ENCODE data around the gene DIAPH3. TPM values are rescaled to one million over a fixed set of nuclear protein-coding genes. Genes with fewer than 3 reads are reported as not detected.

DIAPH3 gene
- total and polyA plus RNA-seq, 2 donors (not counting 1 experiment from before 2014, with no cell fraction given): 0.03 to 0.10 TPM

GRCh38 chr13:59790626-59791025 is 373.1 kb downstream of the DIAPH3 start:
- intact Hi-C loops (cut with micrococcal nuclease): no loop called here
- Histone ChIP-seq H3K9ac (ENCODE audit: low read length) (no peak overlapping the region), H3K36me3 (replicated peaks in 1 of 2; ENCODE audit: control extremely low read depth in 1 of 2, control insufficient read depth in 1 of 2, extremely low read depth in 1 of 2, insufficient read depth in 2 of 2, low read length in 1 of 2) (no peaks in the 10 kb centered on the region), H3K4me2 (replicated peaks; ENCODE audit: low read depth, low read length, poor library complexity, severe bottlenecking) (no peak overlapping the region), H2AFZ (ENCODE audit: insufficient read depth, low read depth, low read length, poor library complexity, severe bottlenecking) (no peak overlapping the region), H3K4me3 (ENCODE audit: control extremely low read depth in 1 of 5, extremely low read depth in 1 of 5, insufficient read depth in 1 of 5, low read depth in 2 of 5, low read length in 4 of 5) (no peak overlapping the region), H3K79me2 (ENCODE audit: control insufficient read depth, insufficient read depth, low read length) (no peaks in the 10 kb centered on the region), H4K20me1 (ENCODE audit: control insufficient read depth, insufficient read depth, low read length, poor library complexity, severe bottlenecking) (no peaks in the 10 kb centered on the region), H3K27me3 (replicated peaks in 1 of 4; ENCODE audit: control extremely low read depth in 1 of 4, control insufficient read depth in 3 of 4, insufficient read depth in 4 of 4, low read length in 3 of 4) (no peaks in the 10 kb centered on the region), H3K27ac (ENCODE audit: low read length in 2 of 2) (no peak overlapping the region), H3K4me1 (ENCODE audit: control insufficient read depth in 2 of 2, insufficient read depth in 2 of 2, low read length in 2 of 2) (no peaks in the 10 kb centered on the region), H3K9me3 (ENCODE audit: control extremely low read depth in 1 of 3, control insufficient read depth in 2 of 3, insufficient read depth in 1 of 3, low read length in 2 of 3) (no peaks in the 10 kb centered on the region)
- DNase-seq: no peak
- no peak for ATAC-seq (ENCODE audit: low read depth)
- no peaks in the 10 kb centered on the region for H3K4me1 Mint-ChIP-seq
- no peak overlapping the region for H3K4me3 Mint-ChIP-seq
- POLR2A ChIA-PET: no interaction called here
- TF ChIP-seq, protein P1, sequence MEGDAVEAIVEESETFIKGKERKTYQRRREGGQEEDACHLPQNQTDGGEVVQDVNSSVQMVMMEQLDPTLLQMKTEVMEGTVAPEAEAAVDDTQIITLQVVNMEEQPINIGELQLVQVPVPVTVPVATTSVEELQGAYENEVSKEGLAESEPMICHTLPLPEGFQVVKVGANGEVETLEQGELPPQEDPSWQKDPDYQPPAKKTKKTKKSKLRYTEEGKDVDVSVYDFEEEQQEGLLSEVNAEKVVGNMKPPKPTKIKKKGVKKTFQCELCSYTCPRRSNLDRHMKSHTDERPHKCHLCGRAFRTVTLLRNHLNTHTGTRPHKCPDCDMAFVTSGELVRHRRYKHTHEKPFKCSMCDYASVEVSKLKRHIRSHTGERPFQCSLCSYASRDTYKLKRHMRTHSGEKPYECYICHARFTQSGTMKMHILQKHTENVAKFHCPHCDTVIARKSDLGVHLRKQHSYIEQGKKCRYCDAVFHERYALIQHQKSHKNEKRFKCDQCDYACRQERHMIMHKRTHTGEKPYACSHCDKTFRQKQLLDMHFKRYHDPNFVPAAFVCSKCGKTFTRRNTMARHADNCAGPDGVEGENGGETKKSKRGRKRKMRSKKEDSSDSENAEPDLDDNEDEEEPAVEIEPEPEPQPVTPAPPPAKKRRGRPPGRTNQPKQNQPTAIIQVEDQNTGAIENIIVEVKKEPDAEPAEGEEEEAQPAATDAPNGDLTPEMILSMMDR (IDR thresholded peaks at IDR 0.05): no peak
- no peak for TF ChIP-seq EZH2 (IDR thresholded peaks at IDR 0.05; ENCODE audit: borderline replicate concordance, insufficient read depth, low read depth, low read length, poor library complexity, severe bottlenecking)
- H3K9me3 Mint-ChIP-seq (ENCODE audit: insufficient read depth): no peaks in the 10 kb centered on the region
- no CpG with 5 or more reads among the region's 2 CpGs for WGBS (ENCODE audit: insufficient coverage)
- CTCF ChIA-PET: no interaction called here
- H3K27ac Mint-ChIP-seq: no peak overlapping the region
- H3K27me3 Mint-ChIP-seq: no peaks in the 10 kb centered on the region

DNA sequence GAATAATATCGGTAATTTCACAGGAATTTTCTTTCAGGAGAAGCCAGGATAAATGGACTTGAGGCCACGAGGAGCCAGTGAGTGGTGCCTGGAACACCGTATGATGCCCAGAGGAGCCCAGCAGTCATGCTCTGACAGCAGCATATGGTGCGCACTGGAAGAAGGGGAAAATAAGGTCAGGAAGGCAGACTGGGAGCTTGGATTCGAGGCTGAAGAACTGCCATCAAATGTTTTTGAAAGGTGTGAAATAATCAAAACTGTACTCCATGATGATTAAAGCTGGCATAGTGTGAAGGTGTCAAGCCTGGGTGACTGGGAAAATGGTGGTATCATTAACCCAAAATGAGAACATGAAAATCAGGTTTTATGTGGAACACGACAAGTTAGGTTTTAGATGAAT is 374.2 kb downstream of the DIAPH3 start:
- Histone ChIP-seq H3K4me3 (ENCODE audit: control extremely low read depth in 1 of 5, extremely low read depth in 1 of 5, insufficient read depth in 1 of 5, low read depth in 2 of 5, low read length in 4 of 5) (no peak overlapping the region), H3K9me3 (ENCODE audit: control extremely low read depth in 1 of 3, control insufficient read depth in 2 of 3, insufficient read depth in 1 of 3, low read length in 2 of 3) (no peaks in the 10 kb centered on the region), H3K9ac (ENCODE audit: low read length) (no peak overlapping the region), H3K4me1 (ENCODE audit: control insufficient read depth in 2 of 2, insufficient read depth in 2 of 2, low read length in 2 of 2) (no peaks in the 10 kb centered on the region), H2AFZ (ENCODE audit: insufficient read depth, low read depth, low read length, poor library complexity, severe bottlenecking) (no peak overlapping the region), H3K27me3 (replicated peaks in 1 of 4; ENCODE audit: control extremely low read depth in 1 of 4, control insufficient read depth in 3 of 4, insufficient read depth in 4 of 4, low read length in 3 of 4) (no peaks in the 10 kb centered on the region), H4K20me1 (ENCODE audit: control insufficient read depth, insufficient read depth, low read length, poor library complexity, severe bottlenecking) (no peaks in the 10 kb centered on the region), H3K79me2 (ENCODE audit: control insufficient read depth, insufficient read depth, low read length) (no peaks in the 10 kb centered on the region), H3K4me2 (replicated peaks; ENCODE audit: low read depth, low read length, poor library complexity, severe bottlenecking) (no peak overlapping the region), H3K36me3 (replicated peaks in 1 of 2; ENCODE audit: control extremely low read depth in 1 of 2, control insufficient read depth in 1 of 2, extremely low read depth in 1 of 2, insufficient read depth in 2 of 2, low read length in 1 of 2) (no peaks in the 10 kb centered on the region), H3K27ac (ENCODE audit: low read length in 2 of 2) (no peak overlapping the region)
- ATAC-seq (ENCODE audit: low read depth) (no peak), DNase-seq (no peak)
- 97% methylated on average over 5 of the region's 6 CpGs for WGBS (ENCODE audit: insufficient coverage)
- H3K4me3 Mint-ChIP-seq: no peak overlapping the region
- no peak overlapping the region for H3K27ac Mint-ChIP-seq
- intact Hi-C loops (cut with micrococcal nuclease): no loop called here
- no peaks in the 10 kb centered on the region for H3K9me3 Mint-ChIP-seq (ENCODE audit: insufficient read depth)
- no peaks in the 10 kb centered on the region for H3K27me3 Mint-ChIP-seq
- TF ChIP-seq EZH2 (IDR thresholded peaks at IDR 0.05; ENCODE audit: borderline replicate concordance, insufficient read depth, low read depth, low read length, poor library complexity, severe bottlenecking): no peak
- TF ChIP-seq, protein P1 (IDR thresholded peaks at IDR 0.05): no peak
- ChIA-PET POLR2A (no interaction called here), CTCF (no interaction called here)
- H3K4me1 Mint-ChIP-seq: no peaks in the 10 kb centered on the region
